GM12875 (cell line): ENCODE data around the gene MEGF11.

Experiments
- H3K4me3 ChIP-seq: one replicate; pipeline ENCODE4 v1.5.1; 2011; ENCODE audit warnings: low read depth, low read length, control low read depth
- CTCF ChIP-seq: IDR thresholded peaks from 2 replicates; pipeline ENCODE4 v1.5.1; 2011; ENCODE audit warnings: low read depth, mild to moderate bottlenecking, control low read depth, inconsistent platforms, low read length, moderate library complexity, borderline replicate concordance; ENCODE audit not compliant: insufficient read depth

The MEGF11 gene

GRCh38 chr15:66237513-66238235 lies 15.9 kb downstream of the MEGF11 start:
- H3K4me3 ChIP-seq, result no peak overlapping the region
- no peak for TF ChIP-seq CTCF

- TF ChIP-seq CTCF, result no peak
- no peak overlapping the region for H3K4me3 ChIP-seq
These were observed 16.7 kb downstream of the MEGF11 start for GRCh38 chr15:66236806-66237375.

- TF ChIP-seq CTCF, result no peak
- no peak overlapping the region for H3K4me3 ChIP-seq
These were observed 17.7 kb downstream of the MEGF11 start for GRCh38 chr15:66235866-66236265.

GRCh38 chr15:66234798-66235197 lies 18.8 kb downstream of the MEGF11 start:
- no peak for TF ChIP-seq CTCF
- no peak overlapping the region for H3K4me3 ChIP-seq

GRCh38 chr15:66233487-66234415 lies 19.8 kb downstream of the MEGF11 start:
- H3K4me3 ChIP-seq, result no peak overlapping the region
- TF ChIP-seq CTCF, result peak; percentile 52; the same call in 1 of the 2 replicates

- no peak overlapping the region for H3K4me3 ChIP-seq
- TF ChIP-seq CTCF, result no peak
These were observed 21.3 kb downstream of the MEGF11 start for GRCh38 chr15:66232267-66232625.
